ENCODE data around the gene PTPRN2. TPM values are rescaled to one million over a fixed set of nuclear protein-coding genes. Genes with fewer than 3 reads are reported as not detected.
"Not testable (repeated sequence)": the region's sequence is repeated elsewhere in the genome, so short reads cannot be mapped to it uniquely, and the experiment has no call there.

Gene PTPRN2
- total RNA-seq, 2 donors from 2014 or later = 0.72 to 0.79 TPM

- ATAC-seq (replicated peaks in 1 of 2) = no peak
- no peak overlapping the region for H3K27ac Mint-ChIP-seq
- DNase-seq = no peak
- peaks cover 1 to 3% of the 10 kb centered on the region in 2 donors for H3K9me3 Mint-ChIP-seq
- H3K4me1 Mint-ChIP-seq (ENCODE audit: low read depth) = no peaks in the 10 kb centered on the region
- H3K27me3 Mint-ChIP-seq (ENCODE audit: low read depth) = no peaks in the 10 kb centered on the region
- no peak overlapping the region for H3K4me3 Mint-ChIP-seq
- peaks cover 2 to 3% of the 10 kb centered on the region in 2 donors for H3K36me3 Mint-ChIP-seq (ENCODE audit: insufficient read depth in 2 of 2)
These were observed 202.9 kb downstream of the PTPRN2 start for GRCh38 chr7:158384746-158385145.

- H3K4me3 Mint-ChIP-seq = no peak overlapping the region
- no peak overlapping the region for H3K27ac Mint-ChIP-seq
- no peaks in the 10 kb centered on the region for H3K27me3 Mint-ChIP-seq (ENCODE audit: low read depth)
- DNase-seq = no peak
- no peak for ATAC-seq (replicated peaks in 1 of 2)
- H3K9me3 Mint-ChIP-seq = peaks cover 2 to 7% of the 10 kb centered on the region in 2 donors
- peaks cover 2 to 3% of the 10 kb centered on the region in 2 donors for H3K36me3 Mint-ChIP-seq (ENCODE audit: insufficient read depth in 2 of 2)
- H3K4me1 Mint-ChIP-seq (ENCODE audit: low read depth) = no peaks in the 10 kb centered on the region
These were observed 204.0 kb downstream of the PTPRN2 start for GRCh38 chr7:158383665-158384064.

- Mint-ChIP-seq H3K27ac (no peak overlapping the region), H3K36me3 (ENCODE audit: insufficient read depth in 2 of 2) (peaks cover 2 to 3% of the 10 kb centered on the region in 2 donors), H3K4me1 (ENCODE audit: low read depth) (no peaks in the 10 kb centered on the region), H3K4me3 (no peak overlapping the region), H3K9me3 (peaks cover 2 to 7% of the 10 kb centered on the region in 2 donors), H3K27me3 (ENCODE audit: low read depth) (no peaks in the 10 kb centered on the region)
- no peak for DNase-seq
- ATAC-seq (replicated peaks in 1 of 2) = no peak
These were observed 205.0 kb downstream of the PTPRN2 start for GRCh38 chr7:158382363-158383254.

GRCh38 chr7:158381956-158382355, 205.7 kb downstream of the PTPRN2 start:
- Mint-ChIP-seq H3K36me3 (ENCODE audit: insufficient read depth in 2 of 2) (peaks cover 2 to 3% of the 10 kb centered on the region in 2 donors), H3K27me3 (ENCODE audit: low read depth) (no peaks in the 10 kb centered on the region), H3K4me1 (ENCODE audit: low read depth) (no peaks in the 10 kb centered on the region), H3K9me3 (peaks cover 2 to 9% of the 10 kb centered on the region in 2 donors), H3K27ac (no peak overlapping the region), H3K4me3 (no peak overlapping the region)
- DNase-seq (no peak), ATAC-seq (replicated peaks in 1 of 2) (no peak)

- no peak overlapping the region for H3K27ac Mint-ChIP-seq
- peaks cover 2 to 3% of the 10 kb centered on the region in 2 donors for H3K36me3 Mint-ChIP-seq (ENCODE audit: insufficient read depth in 2 of 2)
- DNase-seq = no peak
- ATAC-seq (replicated peaks in 1 of 2) = no peak
- no peak overlapping the region for H3K4me3 Mint-ChIP-seq
- H3K9me3 Mint-ChIP-seq = peaks cover 2 to 9% of the 10 kb centered on the region in 2 donors
- no peaks in the 10 kb centered on the region for H3K4me1 Mint-ChIP-seq (ENCODE audit: low read depth)
- no peaks in the 10 kb centered on the region for H3K27me3 Mint-ChIP-seq (ENCODE audit: low read depth)
These were observed 208.6 kb downstream of the PTPRN2 start for GRCh38 chr7:158378978-158379377.

- Mint-ChIP-seq H3K36me3 (ENCODE audit: insufficient read depth in 2 of 2) (peaks cover 2 to 3% of the 10 kb centered on the region in 2 donors), H3K9me3 (peaks cover 2 to 9% of the 10 kb centered on the region in 2 donors), H3K27ac (no peak overlapping the region), H3K27me3 (ENCODE audit: low read depth) (no peaks in the 10 kb centered on the region), H3K4me1 (ENCODE audit: low read depth) (no peaks in the 10 kb centered on the region), H3K4me3 (no peak overlapping the region)
- ATAC-seq (replicated peaks in 1 of 2) (peak in 1 of 2 donors; percentile 61), DNase-seq (no peak)
These were observed 209.6 kb downstream of the PTPRN2 start for GRCh38 chr7:158377800-158378623.

- H3K4me1 Mint-ChIP-seq (ENCODE audit: low read depth); H3K27ac Mint-ChIP-seq; ATAC-seq (replicated peaks in 1 of 2): not testable (repeated sequence)
These were observed 210.8 kb downstream of the PTPRN2 start for GRCh38 chr7:158376839-158377186.

GRCh38 chr7:158376146-158376838, 211.3 kb downstream of the PTPRN2 start:
- not testable (repeated sequence) for H3K4me3 Mint-ChIP-seq; H3K36me3 Mint-ChIP-seq (ENCODE audit: insufficient read depth in 2 of 2); H3K27ac Mint-ChIP-seq; H3K27me3 Mint-ChIP-seq (ENCODE audit: low read depth); H3K9me3 Mint-ChIP-seq; H3K4me1 Mint-ChIP-seq (ENCODE audit: low read depth)
- peak; percentile 42 to 43 for DNase-seq
- ATAC-seq (replicated peaks in 1 of 2) = peak; percentile 59 to 78

More at GRCh38 chr7:158376839-158377186, 210.8 kb downstream of the PTPRN2 start:
- H3K4me3 Mint-ChIP-seq; DNase-seq; H3K36me3 Mint-ChIP-seq (ENCODE audit: insufficient read depth in 2 of 2); H3K9me3 Mint-ChIP-seq; H3K27me3 Mint-ChIP-seq (ENCODE audit: low read depth): not testable (repeated sequence)

GRCh38 chr7:158375034-158375433, 212.6 kb downstream of the PTPRN2 start:
- H3K4me1 Mint-ChIP-seq (ENCODE audit: low read depth) = no peaks in the 10 kb centered on the region
- H3K9me3 Mint-ChIP-seq = peaks cover 2 to 7% of the 10 kb centered on the region in 2 donors
- H3K27ac Mint-ChIP-seq = no peak overlapping the region
- no peak overlapping the region for H3K4me3 Mint-ChIP-seq
- H3K36me3 Mint-ChIP-seq (ENCODE audit: insufficient read depth in 2 of 2) = no peaks in the 10 kb centered on the region
- no peaks in the 10 kb centered on the region for H3K27me3 Mint-ChIP-seq (ENCODE audit: low read depth)
- DNase-seq (no peak), ATAC-seq (replicated peaks in 1 of 2) (no peak)

- Mint-ChIP-seq H3K27me3 (ENCODE audit: low read depth) (no peaks in the 10 kb centered on the region), H3K27ac (no peak overlapping the region), H3K9me3 (peaks cover 1 to 5% of the 10 kb centered on the region in 2 donors), H3K4me3 (no peak overlapping the region), H3K4me1 (ENCODE audit: low read depth) (no peaks in the 10 kb centered on the region), H3K36me3 (ENCODE audit: insufficient read depth in 2 of 2) (no peaks in the 10 kb centered on the region)
- DNase-seq = no peak
- no peak for ATAC-seq (replicated peaks in 1 of 2)
These were observed 213.0 kb downstream of the PTPRN2 start for GRCh38 chr7:158374586-158374985.

GRCh38 chr7:158374146-158374545, 213.5 kb downstream of the PTPRN2 start:
- DNase-seq = no peak
- peaks cover 0 to 2% of the 10 kb centered on the region in 2 donors for H3K9me3 Mint-ChIP-seq
- no peaks in the 10 kb centered on the region for H3K27me3 Mint-ChIP-seq (ENCODE audit: low read depth)
- no peak overlapping the region for H3K4me3 Mint-ChIP-seq
- no peaks in the 10 kb centered on the region for H3K36me3 Mint-ChIP-seq (ENCODE audit: insufficient read depth in 2 of 2)
- H3K27ac Mint-ChIP-seq = no peak overlapping the region
- no peak for ATAC-seq (replicated peaks in 1 of 2)
- H3K4me1 Mint-ChIP-seq (ENCODE audit: low read depth) = no peaks in the 10 kb centered on the region

- ATAC-seq (replicated peaks in 1 of 2) (no peak), DNase-seq (no peak)
- Mint-ChIP-seq H3K9me3 (peaks cover 0 to 2% of the 10 kb centered on the region in 2 donors), H3K4me1 (ENCODE audit: low read depth) (no peaks in the 10 kb centered on the region), H3K27ac (no peak overlapping the region), H3K4me3 (no peak overlapping the region), H3K27me3 (ENCODE audit: low read depth) (no peaks in the 10 kb centered on the region), H3K36me3 (ENCODE audit: insufficient read depth in 2 of 2) (no peaks in the 10 kb centered on the region)
These were observed 214.0 kb downstream of the PTPRN2 start for GRCh38 chr7:158373476-158374133.
